PC-3 (cell line): ENCODE results near the gene ZAP70.

ENCODE experiments used
- EZH2 ChIP-seq: fragments of 300-600 bp; sonication (generic); IDR thresholded peaks from one replicate; pipeline ENCODE4 v1.6.1; 2017; ENCODE audit warnings: antibody characterized with exemption, mild to moderate bottlenecking, low read length; ENCODE audit not compliant: unreplicated experiment
- EZH2phosphoT487 ChIP-seq: fragments of 300-600 bp; sonication (generic); IDR thresholded peaks from 2 replicates; pipeline ENCODE4 v1.6.1; 2018; ENCODE audit warnings: mild to moderate bottlenecking, antibody characterized with exemption, low read length, borderline replicate concordance
- TF ChIP-seq, protein P1 (sequence below): fragments of 300-600 bp; sonication (generic); conservative IDR thresholded peaks from 2 replicates; pipeline ENCODE4 v1.5.1; 2017; ENCODE audit warnings: antibody characterized with exemption, low read depth, mild to moderate bottlenecking, low read length

- TF ChIP-seq, protein P1, sequence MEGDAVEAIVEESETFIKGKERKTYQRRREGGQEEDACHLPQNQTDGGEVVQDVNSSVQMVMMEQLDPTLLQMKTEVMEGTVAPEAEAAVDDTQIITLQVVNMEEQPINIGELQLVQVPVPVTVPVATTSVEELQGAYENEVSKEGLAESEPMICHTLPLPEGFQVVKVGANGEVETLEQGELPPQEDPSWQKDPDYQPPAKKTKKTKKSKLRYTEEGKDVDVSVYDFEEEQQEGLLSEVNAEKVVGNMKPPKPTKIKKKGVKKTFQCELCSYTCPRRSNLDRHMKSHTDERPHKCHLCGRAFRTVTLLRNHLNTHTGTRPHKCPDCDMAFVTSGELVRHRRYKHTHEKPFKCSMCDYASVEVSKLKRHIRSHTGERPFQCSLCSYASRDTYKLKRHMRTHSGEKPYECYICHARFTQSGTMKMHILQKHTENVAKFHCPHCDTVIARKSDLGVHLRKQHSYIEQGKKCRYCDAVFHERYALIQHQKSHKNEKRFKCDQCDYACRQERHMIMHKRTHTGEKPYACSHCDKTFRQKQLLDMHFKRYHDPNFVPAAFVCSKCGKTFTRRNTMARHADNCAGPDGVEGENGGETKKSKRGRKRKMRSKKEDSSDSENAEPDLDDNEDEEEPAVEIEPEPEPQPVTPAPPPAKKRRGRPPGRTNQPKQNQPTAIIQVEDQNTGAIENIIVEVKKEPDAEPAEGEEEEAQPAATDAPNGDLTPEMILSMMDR, result no peak
- TF ChIP-seq EZH2 (no peak), EZH2phosphoT487 (no peak)
Measured at GRCh38 chr2:97713296-97714083, at the start of gene ZAP70.
